ENCODE data around the gene KCTD13.
A peak's percentile ranks its signal among the peaks of the same experiment; 100 is the strongest.
"Not testable (repeated sequence)": the region's sequence is repeated elsewhere in the genome, so short reads cannot be mapped to it uniquely, and the experiment has no call there.

The KCTD13 gene

GRCh38 chr16:29925781-29926710 lies at the start of gene KCTD13:
Gene KCTD13 (minus strand): TSS chr16:29926226. CDS start chr16:29926033, 193 bp downstream.
- DNase-seq = peak; percentile 56 to 94 (median 83)

GRCh38 chr16:29975134-29975538 lies 49.1 kb upstream of the KCTD13 start:
- no peak for DNase-seq

- DNase-seq = peak in 7 of 51 donors; percentile 9 to 26 (median 13)
Measured at GRCh38 chr16:29974291-29975133, 48.5 kb upstream of the KCTD13 start.

GRCh38 chr16:29973384-29974246 lies 47.6 kb upstream of the KCTD13 start, which contains the start of gene TAOK2:
Gene TAOK2 (plus strand): TSS chr16:29973868. CDS start chr16:29977773, 3,905 bp downstream.
- DNase-seq = peak; percentile 83 to 100 (median 98)

GRCh38 chr16:29972992-29973383 lies 47.0 kb upstream of the KCTD13 start:
- no peak for DNase-seq

- no peak for DNase-seq
Measured at GRCh38 chr16:29972500-29972899, 46.5 kb upstream of the KCTD13 start.

- DNase-seq = no peak
Measured at GRCh38 chr16:29971304-29971703, 45.3 kb upstream of the KCTD13 start.

GRCh38 chr16:29968205-29968604 lies 42.2 kb upstream of the KCTD13 start:
- no peak for DNase-seq

- no peak for DNase-seq
Measured at GRCh38 chr16:29963021-29963743, 37.2 kb upstream of the KCTD13 start.

GRCh38 chr16:29962344-29962994 lies 36.4 kb upstream of the KCTD13 start:
- peak in 5 of 51 donors; percentile 4 to 51 (median 19) for DNase-seq

GRCh38 chr16:29961479-29962343 lies 35.7 kb upstream of the KCTD13 start, which contains the start of gene TMEM219:
Gene TMEM219 (plus strand): TSS chr16:29962079. CDS start chr16:29963144, 1,065 bp downstream.
- peak; percentile 46 to 94 (median 82) for DNase-seq

GRCh38 chr16:29961127-29961478 lies 35.1 kb upstream of the KCTD13 start:
- DNase-seq = no peak

GRCh38 chr16:29959821-29960220 lies 33.8 kb upstream of the KCTD13 start:
- not testable (repeated sequence) for DNase-seq

GRCh38 chr16:29959293-29959692 lies 33.3 kb upstream of the KCTD13 start:
- no peak for DNase-seq

GRCh38 chr16:29958756-29959155 lies 32.7 kb upstream of the KCTD13 start:
- no peak for DNase-seq

- no peak for DNase-seq
Measured at GRCh38 chr16:29951625-29952365, 25.8 kb upstream of the KCTD13 start.

GRCh38 chr16:29950806-29951461 lies 24.9 kb upstream of the KCTD13 start:
- no peak for DNase-seq

Data from hypothalamus (tissue), 51 donors.